H9 (cell line): ENCODE measurements around the gene PLEKHA8. TPM values are rescaled to one million over a fixed set of nuclear protein-coding genes. Genes with fewer than 3 reads are reported as not detected.

ENCODE experiments used
- DNase-seq: peaks from one replicate; pipeline ENCODE4 v3.0.0-alpha.2; 2017
- H2AFZ ChIP-seq: one replicate; pipeline ENCODE4 v1.6.1; 2013; ENCODE audit warnings: mild to moderate bottlenecking, low read length, control low read depth, moderate library complexity
- H2AK5ac ChIP-seq: 2 replicates; pipeline ENCODE4 v1.6.1; 2013; ENCODE audit warnings: low read length, control low read depth, mixed read lengths; ENCODE audit not compliant: insufficient read length
- H2BK120ac ChIP-seq: one replicate; pipeline ENCODE4 v1.6.1; 2013; ENCODE audit warnings: low read depth, mild to moderate bottlenecking, low read length, control low read depth, inconsistent platforms; ENCODE audit not compliant: poor library complexity, severe bottlenecking
- H2BK12ac ChIP-seq: 2 replicates; pipeline ENCODE4 v1.6.1; 2013; ENCODE audit warnings: low read length, control low read depth, mixed read lengths, low read depth; ENCODE audit not compliant: insufficient read length
- H2BK15ac ChIP-seq: 2 replicates; pipeline ENCODE4 v1.6.1; 2013; ENCODE audit warnings: low read depth, low read length, control low read depth
- H2BK20ac ChIP-seq: one replicate; pipeline ENCODE4 v1.6.1; 2013; ENCODE audit warnings: low read depth, mild to moderate bottlenecking, low read length, control low read depth, inconsistent platforms; ENCODE audit not compliant: poor library complexity, severe bottlenecking
- H2BK5ac ChIP-seq: 2 replicates; pipeline ENCODE4 v1.6.1; 2013; ENCODE audit warnings: low read length, control low read depth, mixed read lengths; ENCODE audit not compliant: insufficient read length
- H3K14ac ChIP-seq: 2 replicates; pipeline ENCODE4 v1.6.1; 2013; ENCODE audit warnings: low read length, control low read depth; ENCODE audit not compliant: insufficient read depth
- H3K18ac ChIP-seq: 2 replicates; pipeline ENCODE4 v1.6.1; 2013; ENCODE audit warnings: low read depth, mild to moderate bottlenecking, mixed read lengths, low read length, control low read depth; ENCODE audit not compliant: insufficient read length
- H3K23ac ChIP-seq: 2 replicates; pipeline ENCODE4 v1.6.1; 2013; ENCODE audit warnings: low read length, control low read depth, mixed read lengths, low read depth; ENCODE audit not compliant: insufficient read length
- H3K23me2 ChIP-seq: 2 replicates; pipeline ENCODE4 v1.6.1; 2013; ENCODE audit warnings: low read depth, mild to moderate bottlenecking, mixed read lengths, low read length, control low read depth; ENCODE audit not compliant: insufficient read length, poor library complexity, severe bottlenecking
- H3K27ac ChIP-seq: 2 replicates; pipeline ENCODE4 v1.5.1; 2013; ENCODE audit warnings: low read length, control low read depth, mixed read lengths, low read depth; ENCODE audit not compliant: insufficient read length
- H3K27me3 ChIP-seq: 2 replicates; pipeline ENCODE4 v1.6.1; 2013; ENCODE audit warnings: low read length, control low read depth, inconsistent platforms; ENCODE audit not compliant: insufficient read depth
- H3K4ac ChIP-seq: 2 replicates; pipeline ENCODE4 v1.6.1; 2013; ENCODE audit warnings: low read depth, mild to moderate bottlenecking, control low read depth, inconsistent platforms, low read length, moderate library complexity
- H3K4me1 ChIP-seq: 2 replicates; pipeline ENCODE4 v1.6.1; 2013; ENCODE audit warnings: low read length, control low read depth, inconsistent platforms; ENCODE audit not compliant: insufficient read depth
- H3K4me2 ChIP-seq: 2 replicates; pipeline ENCODE4 v1.6.1; 2013; ENCODE audit warnings: low read length, control low read depth, mixed read lengths; ENCODE audit not compliant: insufficient read length, insufficient read depth
- H3K56ac ChIP-seq: 2 replicates; pipeline ENCODE4 v1.6.1; 2013; ENCODE audit warnings: low read depth, mild to moderate bottlenecking, mixed read lengths, low read length, control low read depth; ENCODE audit not compliant: insufficient read length
- H3K79me1 ChIP-seq: 2 replicates; pipeline ENCODE4 v1.6.1; 2013; ENCODE audit warnings: low read depth, mild to moderate bottlenecking, moderate library complexity, low read length, control low read depth, inconsistent platforms; ENCODE audit not compliant: insufficient read depth, poor library complexity, severe bottlenecking
- H3K79me2 ChIP-seq: 2 replicates; pipeline ENCODE4 v1.6.1; 2013; ENCODE audit warnings: low read length, control low read depth, inconsistent platforms; ENCODE audit not compliant: insufficient read depth
- H3K9ac ChIP-seq: 2 replicates; pipeline ENCODE4 v1.6.1; 2013; ENCODE audit warnings: low read length, control low read depth, mixed read lengths; ENCODE audit not compliant: insufficient read length; ENCODE audit errors: extremely low read depth
- H3K9me3 ChIP-seq: one replicate; pipeline ENCODE4 v1.6.1; 2013; ENCODE audit warnings: low read depth, low read length, inconsistent platforms; ENCODE audit not compliant: control insufficient read depth
- H3T11ph ChIP-seq: one replicate; pipeline ENCODE4 v1.6.1; 2013; ENCODE audit warnings: mild to moderate bottlenecking, low read length, control low read depth, inconsistent platforms
- H4K20me1 ChIP-seq: one replicate; pipeline ENCODE4 v1.6.1; 2013; ENCODE audit not compliant: control insufficient read depth, insufficient read length, insufficient read depth
- H4K5ac ChIP-seq: 2 replicates; pipeline ENCODE4 v1.6.1; 2013; ENCODE audit warnings: low read depth, mild to moderate bottlenecking, mixed read lengths, low read length, control low read depth; ENCODE audit not compliant: insufficient read length
- H4K8ac ChIP-seq: replicated peaks from 2 replicates; pipeline ENCODE4 v1.6.1; 2013; ENCODE audit warnings: low read length, control low read depth, mixed read lengths, low read depth; ENCODE audit not compliant: insufficient read length
- H4K91ac ChIP-seq: 2 replicates; pipeline ENCODE4 v1.6.1; 2013; ENCODE audit warnings: low read depth, mild to moderate bottlenecking, moderate library complexity, mixed read lengths, low read length, control low read depth; ENCODE audit not compliant: insufficient read length
- H3K27ac Mint-ChIP-seq, 3 experiments: 2 replicates in 2 of 3; 3 replicates in 1 of 3; pipeline ENCODE4 v1.8.0; 2020 to 2021; ENCODE audit warnings: mixed read lengths in 3 of 3, mild to moderate bottlenecking in 1 of 3, moderate library complexity in 1 of 3
- H3K27me3 Mint-ChIP-seq: 2 replicates; pipeline ENCODE4 v1.8.0; 2021; ENCODE audit warnings: low read depth, mild to moderate bottlenecking, moderate library complexity, mixed read lengths
- H3K36me3 Mint-ChIP-seq, 3 experiments: 2 replicates in 2 of 3; 3 replicates in 1 of 3; pipeline ENCODE4 v1.8.0; 2020 to 2021; ENCODE audit warnings: low read depth in 3 of 3, mixed read lengths in 3 of 3; ENCODE audit not compliant: insufficient read depth in 1 of 3
- H3K4me1 Mint-ChIP-seq, 2 experiments: 2 replicates each; pipeline ENCODE4 v1.8.0; 2020; ENCODE audit warnings: mixed read lengths in 2 of 2
- H3K4me3 Mint-ChIP-seq, 2 experiments: 2 replicates in 1 of 2; 3 replicates in 1 of 2; pipeline ENCODE4 v1.8.0; 2020 to 2021; ENCODE audit warnings: mild to moderate bottlenecking in 2 of 2, mixed read lengths in 2 of 2, moderate library complexity in 1 of 2
- H3K9me3 Mint-ChIP-seq, 2 experiments: 2 replicates in 1 of 2; 3 replicates in 1 of 2; pipeline ENCODE4 v1.8.0; 2020; ENCODE audit warnings: mild to moderate bottlenecking in 2 of 2, mixed read lengths in 2 of 2, moderate library complexity in 1 of 2
- CTCF ChIP-seq: fragments of 200-600 bp; sonication (generic); conservative IDR thresholded peaks from 3 replicates; pipeline ENCODE4 v1.8.0; 2021; ENCODE audit warnings: antibody characterized with exemption, mild to moderate bottlenecking
- WGBS: extraction: QIAGEN DNeasy Blood & Tissue Kit; methylation state at CpG from one replicate; pipeline ENCODE4 v1.1.7; 2013; ENCODE audit warnings: missing lambda C conversion rate, low lambda C conversion rate, mixed read lengths; ENCODE audit not compliant: insufficient read length; ENCODE audit errors: extremely low coverage; 5-methylcytosine and 5-hydroxymethylcytosine counted together
- total RNA-seq: library from RNA; stranded (reverse); gene quantifications from 2 replicates; pipeline ENCODE4 v1.2.1, GENCODE V29; 2021

The PLEKHA8 gene
- total RNA-seq, 1 experiment from 2014 or later: 37.0 TPM

DNA sequence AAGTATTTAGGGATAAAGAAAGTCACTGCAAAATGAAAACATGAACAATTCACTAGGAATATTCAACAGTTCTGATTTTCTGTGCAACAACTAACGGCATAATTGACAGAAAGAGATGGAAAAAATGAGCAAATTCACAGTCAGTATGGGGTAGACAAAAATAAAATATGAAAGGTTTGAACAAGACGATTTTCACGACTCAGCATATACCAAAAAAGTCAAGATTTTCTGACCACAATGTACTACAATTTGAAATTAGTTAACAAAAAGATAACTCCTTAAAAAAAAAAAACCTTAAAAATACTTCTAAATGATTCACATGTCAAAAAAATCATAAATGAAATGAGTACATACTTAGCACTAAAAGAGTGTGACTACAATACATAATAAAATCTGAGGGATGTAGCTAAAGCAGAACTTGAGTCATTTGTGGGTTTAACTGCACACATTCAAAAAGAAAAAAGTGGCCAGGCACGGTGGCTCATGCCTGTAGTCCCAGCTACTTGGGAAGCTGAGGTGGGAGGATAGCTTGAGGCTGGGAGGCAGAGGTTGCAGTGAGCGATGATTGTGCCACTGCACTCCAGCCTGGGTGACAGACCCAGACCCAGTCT, 84.0 kb downstream of the PLEKHA8 start:
- Histone ChIP-seq H3K27me3 (no peaks in the 10 kb centered on the region), H4K5ac (no peak overlapping the region), H3K23ac (no peak overlapping the region), H4K91ac (no peak overlapping the region), H3K9ac (no peak overlapping the region), H4K20me1 (no peaks in the 10 kb centered on the region), H2BK5ac (no peak overlapping the region), H2BK120ac (no peak overlapping the region), H3K79me1 (no peaks in the 10 kb centered on the region), H3K4me1 (no peaks in the 10 kb centered on the region), H3T11ph (no peak overlapping the region), H3K27ac (no peak overlapping the region), H2AFZ (no peak overlapping the region), H3K79me2 (no peaks in the 10 kb centered on the region), H3K18ac (no peak overlapping the region), H2BK12ac (no peak overlapping the region), H3K56ac (no peak overlapping the region), H3K4me2 (no peak overlapping the region), H2AK5ac (no peak overlapping the region), H3K23me2 (no peaks in the 10 kb centered on the region), H2BK15ac (no peak overlapping the region), H4K8ac (no peak overlapping the region), H3K14ac (no peak overlapping the region), H2BK20ac (no peak overlapping the region), H3K4ac (no peak overlapping the region), H3K9me3 (no peaks in the 10 kb centered on the region)
- Mint-ChIP-seq H3K27me3 (no peaks in the 10 kb centered on the region), H3K9me3 (peaks cover 17 to 21% of the 10 kb centered on the region in 2 experiments), H3K4me1 (no peaks in the 10 kb centered on the region), H3K27ac (no peak overlapping the region), H3K4me3 (no peak overlapping the region), H3K36me3 (peaks cover 9 to 22% (median 9%) of the 10 kb centered on the region in 3 experiments)
- no peak for TF ChIP-seq CTCF
- no peak for DNase-seq
- no CpG with 5 or more reads among the region's 5 CpGs for WGBS
